Ectodermal cell (in vitro differentiated cells): ENCODE results near the gene HNRNPLL.

Experiments used
- H3K27ac ChIP-seq: 2 replicates; pipeline ENCODE4 v1.7.0; 2013; ENCODE audit warnings: mild to moderate bottlenecking, low read depth, low read length; ENCODE audit not compliant: insufficient read depth, poor library complexity, severe bottlenecking
- H3K27me3 ChIP-seq: 2 replicates; pipeline ENCODE4 v1.7.0; 2013; ENCODE audit warnings: mild to moderate bottlenecking, low read length; ENCODE audit not compliant: insufficient read depth, control insufficient read depth, poor library complexity, severe bottlenecking
- H3K36me3 ChIP-seq: one replicate; pipeline ENCODE4 v1.7.0; 2013; ENCODE audit warnings: low read length; ENCODE audit not compliant: control insufficient read depth, insufficient read depth
- H3K4me1 ChIP-seq: one replicate; pipeline ENCODE4 v1.7.0; 2013; ENCODE audit warnings: low read length; ENCODE audit not compliant: control insufficient read depth, insufficient read depth
- H3K4me3 ChIP-seq: 2 replicates; pipeline ENCODE4 v1.7.0; 2013; ENCODE audit warnings: low read depth, low read length, control low read depth; ENCODE audit not compliant: insufficient read depth
- H3K9me3 ChIP-seq: 2 replicates; pipeline ENCODE4 v1.7.0; 2013; ENCODE audit warnings: mild to moderate bottlenecking, low read length, moderate library complexity; ENCODE audit not compliant: control insufficient read depth
- WGBS, 2 experiments: methylation state at CpG; one replicate each; pipeline ENCODE4 v1.1.7; 2013; ENCODE audit warnings: missing lambda C conversion rate in 2 of 2; 5-methylcytosine and 5-hydroxymethylcytosine counted together

Gene HNRNPLL

DNA sequence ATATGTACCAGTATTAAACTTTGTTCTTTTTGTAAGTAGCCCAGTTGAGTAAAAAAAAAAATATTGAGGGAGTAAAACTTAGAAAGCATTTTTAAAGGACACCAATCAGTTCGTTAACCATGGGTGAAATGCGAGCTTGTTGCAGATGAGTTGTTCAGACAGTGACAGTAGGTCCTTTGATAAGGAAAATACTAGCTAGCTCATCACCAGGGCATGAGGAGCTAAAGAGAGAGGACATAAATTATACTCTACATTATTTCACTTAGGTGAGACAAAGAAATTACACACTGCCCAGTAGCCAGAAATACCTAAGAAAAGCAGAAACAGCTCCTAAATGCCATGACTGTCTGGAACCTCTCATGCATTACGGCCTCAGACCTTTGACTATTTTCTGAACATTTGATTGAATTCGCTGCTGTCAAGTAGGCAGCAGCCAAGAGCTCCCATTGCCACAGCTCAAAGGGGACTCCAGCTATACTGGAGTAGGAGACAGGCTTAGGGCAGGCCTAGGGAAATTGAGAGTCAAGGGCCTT lies 2.6 kb upstream of the HNRNPLL start:
- H3K4me1 ChIP-seq, result no peaks in the 10 kb centered on the region
- 81 to 93% methylated on average over 4 of the region's 4 CpGs for WGBS, 2 experiments
- H3K4me3 ChIP-seq, result no peak overlapping the region
- no peaks in the 10 kb centered on the region for H3K9me3 ChIP-seq
- no peaks in the 10 kb centered on the region for H3K36me3 ChIP-seq
- no peaks in the 10 kb centered on the region for H3K27me3 ChIP-seq
- no peak overlapping the region for H3K27ac ChIP-seq

DNA sequence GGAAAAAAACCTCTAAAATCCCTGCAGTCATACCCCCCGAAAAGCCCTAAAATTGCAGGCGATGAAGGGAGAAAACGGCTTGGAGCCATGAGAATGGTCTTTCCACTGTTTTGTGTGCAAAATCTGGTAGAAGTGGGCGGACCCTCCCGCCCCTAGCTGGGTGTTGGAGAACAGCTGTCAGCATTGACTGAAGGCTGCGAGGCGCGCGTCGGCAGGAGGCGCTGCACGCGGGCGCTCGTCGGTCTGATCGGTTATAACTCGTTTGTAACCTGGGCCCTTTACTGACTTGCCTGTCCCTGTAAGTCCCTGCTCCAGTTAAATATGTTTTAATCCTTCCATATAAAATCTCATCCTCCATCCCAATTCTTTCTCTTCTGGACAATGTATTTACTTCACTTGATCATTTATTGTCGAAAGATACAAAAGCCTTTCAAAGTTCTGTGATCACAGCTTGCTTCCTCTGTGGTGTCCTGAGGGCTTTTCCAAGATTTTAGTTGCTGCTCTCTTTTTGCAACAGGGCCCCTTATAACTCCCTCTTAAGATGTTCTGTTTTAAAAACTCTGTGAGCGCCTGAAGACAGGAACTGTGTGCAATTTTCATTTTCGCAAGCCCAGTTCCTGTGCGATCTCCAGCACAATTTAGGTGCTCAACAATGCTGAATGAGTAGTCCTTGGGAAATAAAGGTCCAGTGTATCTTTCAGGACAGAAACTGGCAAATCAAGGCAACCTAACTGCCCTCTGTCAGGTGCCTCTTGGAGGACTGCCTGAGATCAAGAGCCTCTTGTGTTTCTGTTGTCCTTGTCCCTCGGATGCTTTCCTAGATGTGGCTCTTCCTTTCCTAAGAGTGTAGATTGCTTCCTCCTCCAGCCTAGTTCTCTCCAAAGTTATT lies 918 bp upstream of the HNRNPLL start:
- peak overlapping the region; percentile 88 for H3K4me3 ChIP-seq
- H3K9me3 ChIP-seq, result no peaks in the 10 kb centered on the region
- no peaks in the 10 kb centered on the region for H3K27me3 ChIP-seq
- WGBS, 2 experiments, result 20% methylated on average over 23 of the region's 23 CpGs
- H3K36me3 ChIP-seq, result no peaks in the 10 kb centered on the region
- H3K27ac ChIP-seq, result peak overlapping the region; percentile 9
- H3K4me1 ChIP-seq, result peaks cover 7% of the 10 kb centered on the region

DNA sequence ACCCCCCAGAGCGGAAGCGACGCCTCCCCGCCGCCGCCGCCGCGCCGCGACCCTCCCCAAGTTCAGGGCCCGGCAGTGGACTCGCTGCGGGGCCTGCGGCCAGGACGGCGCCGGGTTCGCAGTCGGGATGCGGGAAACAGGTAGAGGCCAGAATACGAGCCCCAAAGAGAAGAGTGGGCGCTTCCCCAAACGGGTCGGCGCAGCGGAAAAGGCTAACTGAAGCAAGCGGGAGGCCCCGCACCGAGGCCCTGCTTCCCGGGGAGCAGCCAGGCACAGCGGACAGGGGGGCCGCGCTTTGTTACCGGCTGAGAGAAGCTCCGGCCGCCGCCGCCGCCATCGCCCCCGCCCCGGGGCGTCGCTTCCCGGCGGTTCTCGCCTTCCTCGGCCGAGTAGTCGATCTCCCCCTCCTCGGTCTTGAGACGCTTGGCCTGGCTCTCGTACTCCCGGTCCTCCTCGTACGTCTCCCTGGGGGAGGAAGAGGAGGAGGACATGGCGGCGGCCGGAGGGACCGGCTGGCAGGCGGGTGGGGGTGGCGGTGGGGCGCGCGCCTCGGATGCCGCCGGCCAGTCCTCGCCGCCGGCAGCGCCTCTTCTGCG lies 494 bp downstream of the HNRNPLL start:
- Histone ChIP-seq H3K27me3 (no peaks in the 10 kb centered on the region), H3K4me3 (peak overlapping the region; percentile 88), H3K36me3 (no peaks in the 10 kb centered on the region), H3K27ac (peak overlapping the region; percentile 96), H3K4me1 (peaks cover 13% of the 10 kb centered on the region), H3K9me3 (no peaks in the 10 kb centered on the region)
- 0% methylated on average over 74 of the region's 74 CpGs for WGBS, 2 experiments

DNA sequence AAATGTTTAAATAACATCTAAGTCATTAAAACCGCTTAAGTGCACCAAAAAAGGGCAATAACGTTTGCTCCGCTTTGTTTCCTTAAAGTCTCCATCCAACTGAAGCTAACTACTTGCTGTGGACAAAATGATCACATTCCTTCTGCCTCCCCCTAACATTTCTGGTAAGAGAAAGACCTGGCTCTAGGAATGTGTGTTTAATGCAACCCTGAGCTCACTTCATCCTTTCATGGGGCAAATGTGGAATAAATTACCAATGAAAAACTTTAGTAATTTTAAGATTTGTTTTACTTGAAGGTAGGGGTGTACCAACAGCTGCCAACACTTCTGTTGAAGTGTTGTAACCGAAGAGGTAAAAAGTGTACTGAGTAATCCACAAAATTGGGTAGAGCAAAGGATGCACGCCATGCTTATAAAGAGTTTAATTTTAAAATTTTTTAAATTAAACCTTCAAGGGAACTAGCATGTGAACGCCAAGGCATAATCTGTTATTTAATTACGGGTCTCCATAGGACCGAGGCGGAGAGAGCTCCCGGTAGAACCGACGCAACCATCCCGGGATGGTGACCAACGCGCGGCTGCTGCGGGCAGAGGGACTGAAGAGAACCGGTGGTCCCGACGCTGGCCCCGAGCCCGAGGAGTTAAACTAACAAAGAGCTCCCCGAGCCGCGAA lies 1.1 kb downstream of the HNRNPLL start:
- H3K9me3 ChIP-seq, result no peaks in the 10 kb centered on the region
- peak overlapping the region; percentile 96 for H3K27ac ChIP-seq
- peaks cover 13% of the 10 kb centered on the region for H3K4me1 ChIP-seq
- H3K36me3 ChIP-seq, result no peaks in the 10 kb centered on the region
- WGBS, 2 experiments, result 0% methylated on average over 24 to 25 of the region's 25 CpGs
- peak overlapping the region; percentile 88 for H3K4me3 ChIP-seq
- H3K27me3 ChIP-seq, result no peaks in the 10 kb centered on the region

DNA sequence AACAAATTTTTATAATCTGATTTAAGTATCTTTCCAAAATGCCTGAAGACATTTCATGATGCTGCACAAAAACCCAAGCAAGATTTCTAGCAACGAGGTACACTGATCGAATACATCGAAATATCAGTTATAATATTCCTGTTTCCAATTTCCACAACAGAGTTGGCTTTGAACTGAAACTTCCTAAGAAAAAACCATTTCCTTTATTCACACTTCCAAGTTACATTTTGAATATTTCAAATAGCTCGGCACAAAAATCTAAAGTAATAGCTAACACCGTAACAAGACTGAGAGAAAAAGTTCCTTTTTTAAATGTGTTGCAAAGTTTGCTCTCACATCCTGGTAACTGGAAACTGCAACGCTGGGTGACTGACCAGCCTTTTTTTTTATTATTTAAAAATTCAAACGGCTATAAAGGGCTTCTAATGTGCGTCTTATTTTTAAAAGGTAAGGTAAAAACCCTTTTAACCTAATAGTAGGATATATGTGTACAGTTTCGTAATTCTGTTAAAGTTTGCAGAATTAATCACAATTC lies 1.7 kb downstream of the HNRNPLL start:
- H3K9me3 ChIP-seq, result no peaks in the 10 kb centered on the region
- no peaks in the 10 kb centered on the region for H3K36me3 ChIP-seq
- no peaks in the 10 kb centered on the region for H3K27me3 ChIP-seq
- 16 to 22% methylated on average over 5 to 6 of the region's 9 CpGs for WGBS, 2 experiments
- H3K27ac ChIP-seq, result peak overlapping the region; percentile 96
- peaks cover 13% of the 10 kb centered on the region for H3K4me1 ChIP-seq
- H3K4me3 ChIP-seq, result peak overlapping the region; percentile 88

DNA sequence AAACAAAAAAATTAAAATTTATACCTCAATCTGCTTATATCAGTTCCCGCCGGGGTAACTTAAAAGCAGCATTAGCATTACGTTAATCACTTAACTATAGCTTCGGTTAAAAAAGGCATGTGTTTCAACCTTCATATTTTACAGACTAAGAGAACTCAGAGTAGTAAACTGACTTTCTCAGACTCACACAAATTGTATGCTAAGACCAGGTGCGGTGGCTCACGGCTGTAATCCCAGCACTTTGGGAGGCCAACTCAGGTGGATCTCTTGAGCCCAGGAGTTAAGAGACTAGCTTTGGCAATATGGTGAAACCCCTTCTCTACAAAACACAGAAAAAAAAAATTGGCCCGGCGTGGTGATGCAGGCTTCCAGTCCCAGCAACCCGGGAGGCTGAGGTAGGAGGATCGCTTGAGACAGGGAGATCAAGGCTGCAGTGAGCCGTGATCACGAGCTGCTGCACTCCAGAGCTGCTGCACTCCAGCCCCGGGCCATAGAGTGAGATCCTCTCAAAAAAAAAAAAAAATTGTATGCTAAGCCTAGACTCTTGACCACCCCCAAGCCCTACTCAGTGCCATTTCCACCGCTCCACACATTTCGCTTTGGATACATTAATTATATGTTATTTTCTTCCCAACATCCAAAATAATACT lies 2.4 kb downstream of the HNRNPLL start:
- no peaks in the 10 kb centered on the region for H3K9me3 ChIP-seq
- H3K4me3 ChIP-seq, result peak overlapping the region; percentile 88
- 23 to 28% methylated on average over 13 to 15 of the region's 15 CpGs for WGBS, 2 experiments
- H3K4me1 ChIP-seq, result peaks cover 13% of the 10 kb centered on the region
- H3K36me3 ChIP-seq, result no peaks in the 10 kb centered on the region
- no peak overlapping the region for H3K27ac ChIP-seq
- H3K27me3 ChIP-seq, result no peaks in the 10 kb centered on the region

DNA sequence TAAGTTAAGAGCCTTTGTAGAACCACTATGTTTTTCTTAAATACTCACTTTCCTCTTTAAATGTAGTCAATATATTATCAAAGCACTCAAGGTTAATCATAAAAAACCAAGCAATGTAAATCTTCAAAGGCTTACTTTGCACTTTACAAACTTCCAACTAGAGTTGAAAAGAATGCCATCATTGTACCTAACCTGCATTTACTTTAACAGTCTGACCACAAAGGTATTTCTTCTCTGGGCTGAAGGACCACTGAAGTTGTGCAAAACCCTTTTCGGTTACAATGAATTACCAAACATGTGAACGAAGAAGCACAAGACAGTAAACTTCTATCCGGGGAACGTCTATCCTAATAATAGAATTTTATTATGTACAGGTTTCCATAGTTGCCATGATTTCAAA lies 3.0 kb downstream of the HNRNPLL start:
- no peaks in the 10 kb centered on the region for H3K36me3 ChIP-seq
- H3K27ac ChIP-seq, result no peak overlapping the region
- H3K4me1 ChIP-seq, result peaks cover 13% of the 10 kb centered on the region
- H3K4me3 ChIP-seq, result peak overlapping the region; percentile 4
- H3K9me3 ChIP-seq, result no peaks in the 10 kb centered on the region
- no peaks in the 10 kb centered on the region for H3K27me3 ChIP-seq
- 54 to 60% methylated on average over 1 to 4 of the region's 4 CpGs for WGBS, 2 experiments

DNA sequence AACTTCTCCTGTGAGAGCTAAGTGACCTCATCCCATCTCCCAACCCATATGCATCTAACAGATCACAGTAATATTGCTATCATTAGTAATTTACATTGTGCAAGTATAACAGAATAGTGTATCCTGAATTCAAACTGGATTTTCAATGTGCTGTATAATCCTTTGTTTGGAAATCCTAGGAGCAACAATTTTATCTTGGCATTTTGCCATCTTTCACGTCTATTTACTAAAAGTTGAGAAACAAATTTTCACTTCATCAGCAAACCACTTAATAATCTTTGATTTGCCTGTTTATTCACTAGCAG lies 3.8 kb downstream of the HNRNPLL start:
- no peaks in the 10 kb centered on the region for H3K36me3 ChIP-seq
- H3K4me1 ChIP-seq, result peaks cover 13% of the 10 kb centered on the region
- WGBS, 2 experiments, result 60 to 81% methylated on average over 1 of the region's 1 CpG
- H3K4me3 ChIP-seq, result no peak overlapping the region
- no peaks in the 10 kb centered on the region for H3K27me3 ChIP-seq
- no peaks in the 10 kb centered on the region for H3K9me3 ChIP-seq
- no peak overlapping the region for H3K27ac ChIP-seq

DNA sequence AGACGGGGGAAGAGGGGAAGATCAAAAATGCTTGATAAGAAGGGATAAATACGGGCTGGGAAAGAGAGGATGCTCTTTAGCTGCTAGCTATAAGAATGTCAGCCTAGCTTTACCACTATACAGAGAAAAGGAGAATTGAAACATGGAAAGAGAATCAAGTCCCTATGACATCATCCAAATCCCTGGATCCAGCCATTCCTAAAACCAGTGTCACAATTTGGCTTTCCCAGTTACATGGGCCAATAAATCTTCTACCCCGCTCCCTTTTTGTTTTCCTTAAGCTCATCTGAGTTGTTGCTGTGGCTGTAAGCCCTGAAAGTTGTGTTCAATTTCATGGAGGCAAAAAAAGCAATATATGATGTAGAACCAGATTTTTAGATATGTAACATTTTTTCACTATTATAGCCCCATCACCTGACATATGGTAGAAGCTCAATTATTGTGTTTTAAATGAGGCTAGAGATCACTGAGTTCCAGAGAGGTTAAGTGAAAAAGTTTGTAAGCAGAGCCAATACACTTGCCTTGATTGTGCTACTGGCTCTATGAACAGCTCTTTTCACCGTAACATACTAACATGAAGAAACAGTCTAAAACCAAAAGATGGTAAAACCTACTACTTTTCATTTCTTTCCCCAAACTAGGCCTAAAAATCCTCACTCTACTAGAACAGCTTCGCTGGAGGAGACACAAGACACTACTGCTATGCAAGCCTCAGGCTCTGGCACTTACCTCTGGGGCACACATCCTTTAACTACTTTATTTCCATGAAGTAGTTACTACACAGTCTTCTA lies 4.3 kb downstream of the HNRNPLL start:
- H3K4me1 ChIP-seq, result peaks cover 13% of the 10 kb centered on the region
- WGBS, 2 experiments, result 84 to 86% methylated on average over 4 to 5 of the region's 5 CpGs
- H3K4me3 ChIP-seq, result no peak overlapping the region
- no peaks in the 10 kb centered on the region for H3K36me3 ChIP-seq
- no peaks in the 10 kb centered on the region for H3K9me3 ChIP-seq
- H3K27ac ChIP-seq, result no peak overlapping the region
- H3K27me3 ChIP-seq, result no peaks in the 10 kb centered on the region
